ENCODE results near the gene LDAF1.

The LDAF1 gene

GRCh38 chr16:21228361-21228872, 69.9 kb downstream of the LDAF1 start:
- in situ Hi-C loops (cut with MboI; ENCODE audit: low sequenced_read_pairs), result no loop called here

Measured in HL-60/S4 (cell line).